A673 (cell line): Measurements from ENCODE around the gene PPP1R14B.

Experiments
- CTCF ChIP-seq: fragments of 300-800, 200-600 bp; sonication (generic); conservative IDR thresholded peaks from 2 replicates; pipeline ENCODE4 v1.5.1; 2017; ENCODE audit warnings: low read depth, mild to moderate bottlenecking, antibody characterized with exemption, low read length, moderate library complexity, mixed read lengths
- EZH2 ChIP-seq: fragments of 200-600 bp; sonication (generic); IDR thresholded peaks from 2 replicates; pipeline ENCODE4 v1.6.1; 2017; ENCODE audit warnings: borderline replicate concordance, low read depth, mild to moderate bottlenecking, mixed read lengths, antibody characterized with exemption, low read length; ENCODE audit not compliant: poor library complexity, severe bottlenecking

GRCh38 chr11:64296236-64296635, 49.5 kb upstream of the PPP1R14B start:
- TF ChIP-seq CTCF (no peak), EZH2 (no peak)
